ENCODE results near the gene ARL4A. TPM values are rescaled to one million over a fixed set of nuclear protein-coding genes. Genes with fewer than 3 reads are reported as not detected.

Gene ARL4A
- total and polyA plus RNA-seq, 7 donors: 2.5 to 47.7 (median 7.4) TPM

- DNase-seq (no peak), ATAC-seq (no peak)
- H3K27ac ChIP-seq: no peak overlapping the region
- H3K27me3 ChIP-seq (ENCODE audit: insufficient read depth in 3 of 3, low read length in 2 of 3): no peaks in the 10 kb centered on the region
- no peaks in the 10 kb centered on the region for H3K9me3 ChIP-seq
- H3K4me1 ChIP-seq: peaks cover 7% of the 10 kb centered on the region
- no peaks in the 10 kb centered on the region for H3K36me3 ChIP-seq (ENCODE audit: insufficient read depth in 1 of 2, low read depth in 1 of 2)
- intact Hi-C loops (cut with DNase I): no loop called here
- H3K4me3 ChIP-seq: no peak overlapping the region
- TF ChIP-seq CTCF (IDR thresholded peaks at IDR 0.05): no peak
- 42 to 61% (median 58%) methylated on average over 2 of the region's 2 CpGs for WGBS, 3 donors
Observed at GRCh38 chr7:12712236-12712635, 24.8 kb downstream of the ARL4A start.

- intact Hi-C loops (cut with DNase I): no loop called here
- Histone ChIP-seq H3K27me3 (ENCODE audit: insufficient read depth in 3 of 3, low read length in 2 of 3) (no peaks in the 10 kb centered on the region), H3K27ac (no peak overlapping the region), H3K4me1 (peaks cover 11% of the 10 kb centered on the region), H3K36me3 (ENCODE audit: insufficient read depth in 1 of 2, low read depth in 1 of 2) (no peaks in the 10 kb centered on the region), H3K9me3 (no peaks in the 10 kb centered on the region), H3K4me3 (no peak overlapping the region)
- DNase-seq: no peak
- TF ChIP-seq CTCF (IDR thresholded peaks at IDR 0.05): no peak
- no peak for ATAC-seq
- WGBS, 3 donors: 95 to 100% (median 98%) methylated on average over 1 of the region's 1 CpG
Observed at GRCh38 chr7:12713625-12714378, 26.4 kb downstream of the ARL4A start.

- no peak for TF ChIP-seq CTCF (IDR thresholded peaks at IDR 0.05)
- Histone ChIP-seq H3K27me3 (ENCODE audit: insufficient read depth in 3 of 3, low read length in 2 of 3) (no peaks in the 10 kb centered on the region), H3K27ac (no peak overlapping the region), H3K4me3 (no peak overlapping the region), H3K36me3 (ENCODE audit: insufficient read depth in 1 of 2, low read depth in 1 of 2) (no peaks in the 10 kb centered on the region), H3K4me1 (peaks cover 17% of the 10 kb centered on the region), H3K9me3 (no peaks in the 10 kb centered on the region)
- DNase-seq: no peak
- WGBS, 3 donors: 95 to 100% (median 97%) methylated on average over 1 of the region's 1 CpG
- no peak for ATAC-seq
- intact Hi-C loops (cut with DNase I): no loop called here
Observed at GRCh38 chr7:12714379-12714737, 26.9 kb downstream of the ARL4A start.

- 16 to 27% (median 22%) methylated on average over 12 of the region's 12 CpGs for WGBS, 3 donors
- H3K4me3 ChIP-seq: peak overlapping the region; percentile 38
- no peak for TF ChIP-seq CTCF (IDR thresholded peaks at IDR 0.05)
Observed at GRCh38 chr7:12715372-12716133, 28.1 kb downstream of the ARL4A start.

More at GRCh38 chr7:12715372-12716133, 28.1 kb downstream of the ARL4A start:
- intact Hi-C loops (cut with DNase I): no loop called here
- ATAC-seq: peak; percentile 39 to 94 (median 93)
- no peaks in the 10 kb centered on the region for H3K9me3 ChIP-seq
- H3K4me1 ChIP-seq: peaks cover 17% of the 10 kb centered on the region
- H3K27me3 ChIP-seq (ENCODE audit: insufficient read depth in 3 of 3, low read length in 2 of 3): no peaks in the 10 kb centered on the region
- no peaks in the 10 kb centered on the region for H3K36me3 ChIP-seq (ENCODE audit: insufficient read depth in 1 of 2, low read depth in 1 of 2)
- H3K27ac ChIP-seq: peak overlapping the region; percentile 58
- DNase-seq: peak; percentile 67 to 69

Measured in psoas muscle (tissue), 8 donors.